ENCODE measurements around the gene PRKD1.
"Not testable (repeated sequence)": the region's sequence is repeated elsewhere in the genome, so short reads cannot be mapped to it uniquely, and the experiment has no call there.

PRKD1 gene

GRCh38 chr14:29861996-29862395 lies 65.7 kb downstream of the PRKD1 start:
- H3K27me3 ChIP-seq, result no peaks in the 10 kb centered on the region
- H3K4me1 ChIP-seq (ENCODE audit: control insufficient read depth in 1 of 2, insufficient read depth in 1 of 2, low read depth in 1 of 2, low read length in 1 of 2), result no peaks in the 10 kb centered on the region
- no peak for TF ChIP-seq CTCF (IDR thresholded peaks at IDR 0.05)
- no peaks in the 10 kb centered on the region for H3K9me3 ChIP-seq
- no peak overlapping the region for H3K4me3 ChIP-seq (ENCODE audit: low read depth in 1 of 2, low read length in 1 of 2)
- no peaks in the 10 kb centered on the region for H3K36me3 ChIP-seq
- no peak overlapping the region for H3K27ac ChIP-seq

DNA sequence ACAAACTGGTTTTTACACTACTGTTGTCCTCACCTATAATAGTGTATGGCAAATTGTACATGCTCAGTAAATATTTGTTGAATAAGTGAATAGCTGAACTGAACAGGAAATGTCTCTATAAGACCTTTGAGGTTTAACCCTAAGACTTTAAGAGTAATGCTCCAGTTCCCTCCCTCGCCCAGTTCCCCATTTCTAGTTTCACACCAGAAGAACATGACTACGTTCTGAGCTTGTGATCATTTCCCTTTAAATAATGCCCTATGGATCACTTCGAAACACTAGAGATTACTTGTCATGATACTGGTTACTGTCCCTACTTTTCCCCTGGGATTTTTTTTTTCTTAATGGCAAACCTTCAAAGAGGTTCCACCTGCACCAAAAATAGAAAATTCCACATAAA lies 69.3 kb downstream of the PRKD1 start:
- H3K4me3 ChIP-seq (ENCODE audit: low read depth in 1 of 2, low read length in 1 of 2), result no peak overlapping the region
- H3K27ac ChIP-seq, result no peak overlapping the region
- no peaks in the 10 kb centered on the region for H3K36me3 ChIP-seq
- H3K27me3 ChIP-seq, result no peaks in the 10 kb centered on the region
- H3K9me3 ChIP-seq, result no peaks in the 10 kb centered on the region
- H3K4me1 ChIP-seq (ENCODE audit: control insufficient read depth in 1 of 2, insufficient read depth in 1 of 2, low read depth in 1 of 2, low read length in 1 of 2), result no peaks in the 10 kb centered on the region
- TF ChIP-seq CTCF (IDR thresholded peaks at IDR 0.05), result no peak

DNA sequence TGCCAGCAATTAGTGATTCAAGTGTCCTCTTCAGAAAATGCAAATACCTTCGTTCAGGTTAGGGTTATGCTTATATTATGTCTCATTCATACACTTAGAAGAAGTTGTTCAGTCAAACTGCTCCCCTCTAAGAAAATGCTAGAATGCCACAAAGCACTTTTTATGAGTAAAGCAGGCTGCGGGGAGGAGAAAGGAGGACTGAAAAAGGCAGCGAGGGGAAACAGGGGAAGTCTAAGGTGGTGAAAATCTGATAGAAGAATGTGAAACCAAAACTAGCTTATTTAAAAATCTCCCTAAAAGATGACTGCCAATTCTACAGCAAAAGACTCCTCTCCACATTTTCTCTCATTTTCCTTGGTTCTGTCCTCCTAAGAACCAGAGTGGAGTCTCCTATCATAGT lies 70.1 kb downstream of the PRKD1 start:
- TF ChIP-seq CTCF (IDR thresholded peaks at IDR 0.05), result no peak
- Histone ChIP-seq H3K4me3 (ENCODE audit: low read depth in 1 of 2, low read length in 1 of 2) (no peak overlapping the region), H3K27ac (no peak overlapping the region), H3K9me3 (no peaks in the 10 kb centered on the region), H3K4me1 (ENCODE audit: control insufficient read depth in 1 of 2, insufficient read depth in 1 of 2, low read depth in 1 of 2, low read length in 1 of 2) (no peaks in the 10 kb centered on the region), H3K36me3 (no peaks in the 10 kb centered on the region), H3K27me3 (no peaks in the 10 kb centered on the region)

- TF ChIP-seq CTCF (IDR thresholded peaks at IDR 0.05), result no peak
These were observed 71.1 kb downstream of the PRKD1 start for GRCh38 chr14:29856516-29856915.

GRCh38 chr14:29853691-29854090 lies 74.0 kb downstream of the PRKD1 start:
- not testable (repeated sequence) for H3K4me3 ChIP-seq (ENCODE audit: low read depth in 1 of 2, low read length in 1 of 2); H3K36me3 ChIP-seq; H3K4me1 ChIP-seq (ENCODE audit: control insufficient read depth in 1 of 2, insufficient read depth in 1 of 2, low read depth in 1 of 2, low read length in 1 of 2); H3K27ac ChIP-seq; H3K9me3 ChIP-seq; H3K27me3 ChIP-seq

More at GRCh38 chr14:29856516-29856915, 71.1 kb downstream of the PRKD1 start:
- H3K4me3 ChIP-seq (ENCODE audit: low read depth in 1 of 2, low read length in 1 of 2), result no peak overlapping the region
- H3K4me1 ChIP-seq (ENCODE audit: control insufficient read depth in 1 of 2, insufficient read depth in 1 of 2, low read depth in 1 of 2, low read length in 1 of 2), result no peaks in the 10 kb centered on the region
- no peaks in the 10 kb centered on the region for H3K27me3 ChIP-seq
- no peak overlapping the region for H3K27ac ChIP-seq
- H3K9me3 ChIP-seq, result no peaks in the 10 kb centered on the region
- no peaks in the 10 kb centered on the region for H3K36me3 ChIP-seq

DNA sequence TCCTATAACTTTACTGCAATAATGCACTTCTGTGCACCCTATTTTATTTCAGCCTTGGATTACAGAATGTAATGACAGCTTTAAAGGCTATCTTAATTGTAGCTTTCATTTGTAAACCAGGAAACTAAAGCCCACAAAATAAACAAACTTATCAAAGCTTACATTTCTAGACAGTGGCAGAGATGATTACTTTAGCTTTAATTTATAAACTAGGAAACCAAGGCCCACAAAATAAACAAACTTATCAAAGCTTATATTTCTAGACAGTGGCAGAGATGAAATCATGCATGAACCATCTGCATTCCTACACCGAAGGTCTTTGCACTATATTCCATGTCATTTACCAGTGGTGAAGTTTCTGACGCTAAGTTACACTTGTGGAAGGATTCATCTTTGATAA lies 74.4 kb downstream of the PRKD1 start:
- TF ChIP-seq CTCF (IDR thresholded peaks at IDR 0.05), result no peak
- Histone ChIP-seq H3K36me3 (no peaks in the 10 kb centered on the region), H3K4me3 (ENCODE audit: low read depth in 1 of 2, low read length in 1 of 2) (no peak overlapping the region), H3K4me1 (ENCODE audit: control insufficient read depth in 1 of 2, insufficient read depth in 1 of 2, low read depth in 1 of 2, low read length in 1 of 2) (no peaks in the 10 kb centered on the region), H3K27me3 (no peaks in the 10 kb centered on the region), H3K9me3 (no peaks in the 10 kb centered on the region), H3K27ac (no peak overlapping the region)
